DMS79 (cell line): ENCODE data around the gene ZNF557.
"Not testable (repeated sequence)": the region's sequence is repeated elsewhere in the genome, so short reads cannot be mapped to it uniquely, and the experiment has no call there.

Source experiments
- DNase-seq: peaks from one replicate; lab custom pipeline; 2025; lab: John Stamatoyannopoulos, UW

The ZNF557 gene

DNA sequence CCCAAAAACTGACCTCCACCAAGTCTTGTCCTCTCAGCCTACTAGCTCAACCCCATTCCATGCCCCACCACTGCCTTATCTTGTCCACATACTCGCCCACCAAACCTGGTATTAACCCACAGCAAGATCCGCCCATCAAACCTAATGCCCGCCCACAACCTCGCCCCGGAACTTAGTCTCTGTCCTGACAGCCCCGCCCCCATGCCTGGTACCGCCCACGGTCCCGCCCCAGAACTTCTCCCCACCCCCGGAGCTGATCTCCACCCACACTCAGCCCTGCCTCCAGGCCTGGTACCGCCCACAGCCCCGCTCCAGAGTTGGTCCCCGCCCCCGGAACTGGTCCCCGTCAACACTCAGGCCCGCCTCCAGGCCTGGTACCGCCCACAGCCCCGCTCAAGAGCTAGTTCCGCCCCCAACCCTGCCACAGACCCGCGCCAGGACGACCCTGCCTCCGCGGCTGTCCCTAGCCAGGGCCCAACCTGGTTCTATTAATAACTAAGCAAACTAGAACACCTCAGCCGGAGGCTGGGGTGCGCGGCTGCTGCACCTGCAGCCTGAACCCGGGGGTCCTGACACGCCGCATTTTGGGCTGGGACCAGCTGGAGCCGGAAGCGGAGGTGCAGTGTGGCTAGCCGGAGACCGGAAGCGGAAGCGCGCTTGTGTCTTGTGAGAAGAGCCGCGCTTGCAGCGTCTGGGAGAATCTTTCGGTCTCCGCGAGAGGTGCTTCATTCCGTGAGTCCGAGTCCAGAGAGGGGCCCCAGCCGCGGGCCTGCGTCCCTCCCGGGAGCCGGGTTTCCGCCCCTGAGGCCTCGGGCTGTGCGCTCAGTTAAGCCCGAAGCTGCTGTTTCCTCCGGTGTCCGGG is at the start of gene ZNF557:
ZNF557 (plus strand) TSS at position 662 of the 862 bp plus-strand sequence. CDS start 5,372 bp downstream, outside the sequence.
- DNase-seq, result peak; percentile 88

DNA sequence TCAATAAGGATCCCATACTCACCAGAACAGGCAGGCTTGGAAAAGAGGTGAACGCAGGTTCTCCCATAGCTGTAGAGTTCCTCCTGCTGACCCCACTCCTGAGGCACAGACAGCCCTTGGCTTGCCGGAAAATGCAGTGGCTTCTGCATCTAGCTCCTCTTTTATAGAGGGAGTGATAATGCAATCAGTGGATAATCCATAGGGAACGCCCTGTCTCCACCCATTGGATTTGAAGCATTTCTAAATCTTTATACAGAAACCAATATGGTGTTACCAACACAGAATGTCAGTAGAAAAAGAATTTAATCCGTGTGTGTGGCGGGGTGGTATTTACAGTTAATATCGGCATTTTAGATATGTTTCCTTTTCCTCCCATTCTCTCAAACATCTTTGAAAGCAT is 48.2 kb upstream of the ZNF557 start, which contains the start of gene MBD3L2B:
MBD3L2B (minus strand) TSS at position 101 of the 400 bp plus-strand sequence; CDS start at position 67, 34 bp downstream.
- DNase-seq, result not testable (repeated sequence)

DNA sequence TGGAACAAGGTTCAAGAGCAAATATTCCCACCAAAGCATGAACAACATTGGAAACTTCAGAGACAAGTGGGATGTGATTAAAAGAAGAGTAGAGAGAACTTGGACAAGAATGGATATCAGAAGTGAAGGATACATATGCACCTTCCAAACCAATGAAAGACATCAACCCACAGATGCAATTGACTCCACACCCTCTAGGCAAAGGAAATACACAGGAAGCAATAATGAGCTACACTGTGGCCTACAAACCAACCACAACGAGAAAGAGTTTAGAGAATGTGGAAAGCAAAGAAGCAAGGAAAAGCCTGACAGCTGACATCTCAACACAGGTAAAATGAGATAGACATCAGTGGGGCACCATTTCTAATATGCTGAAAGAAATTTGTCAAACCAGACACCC is 40.7 kb upstream of the ZNF557 start:
- DNase-seq, result not testable (repeated sequence)

DNA sequence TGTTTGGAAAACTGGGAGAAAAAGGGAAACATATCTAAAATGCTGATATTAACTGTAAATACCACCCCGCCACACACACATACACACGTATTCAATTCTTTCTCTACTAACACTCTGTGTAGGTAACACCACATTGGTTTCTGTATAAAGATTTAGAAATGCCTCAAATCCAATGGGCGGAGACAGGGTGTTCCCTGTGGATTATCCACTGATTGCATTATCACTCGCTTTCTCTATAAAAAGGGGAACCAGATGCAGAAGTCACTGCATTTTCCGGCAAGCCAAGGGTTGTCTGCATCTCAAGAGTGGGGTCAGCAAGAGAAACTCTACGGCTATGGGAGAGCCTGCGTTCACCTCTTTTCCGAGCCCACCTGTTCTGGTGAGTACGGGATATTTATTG is 39.2 kb upstream of the ZNF557 start, which contains the start of gene MBD3L5:
MBD3L5 (plus strand) TSS at position 301 of the 400 bp plus-strand sequence; CDS start at position 335, 34 bp downstream.
- not testable (repeated sequence) for DNase-seq

DNA sequence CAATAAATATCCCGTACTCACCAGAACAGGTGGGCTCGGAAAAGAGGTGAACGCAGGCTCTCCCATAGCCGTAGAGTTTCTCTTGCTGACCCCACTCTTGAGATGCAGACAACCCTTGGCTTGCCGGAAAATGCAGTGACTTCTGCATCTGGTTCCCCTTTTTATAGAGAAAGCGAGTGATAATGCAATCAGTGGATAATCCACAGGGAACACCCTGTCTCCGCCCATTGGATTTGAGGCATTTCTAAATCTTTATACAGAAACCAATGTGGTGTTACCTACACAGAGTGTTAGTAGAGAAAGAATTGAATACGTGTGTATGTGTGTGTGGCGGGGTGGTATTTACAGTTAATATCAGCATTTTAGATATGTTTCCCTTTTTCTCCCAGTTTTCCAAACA is 29.4 kb upstream of the ZNF557 start, which contains the start of gene MBD3L4:
MBD3L4 (minus strand) TSS at position 101 of the 400 bp plus-strand sequence; CDS start at position 66, 35 bp downstream.
- not testable (repeated sequence) for DNase-seq

DNA sequence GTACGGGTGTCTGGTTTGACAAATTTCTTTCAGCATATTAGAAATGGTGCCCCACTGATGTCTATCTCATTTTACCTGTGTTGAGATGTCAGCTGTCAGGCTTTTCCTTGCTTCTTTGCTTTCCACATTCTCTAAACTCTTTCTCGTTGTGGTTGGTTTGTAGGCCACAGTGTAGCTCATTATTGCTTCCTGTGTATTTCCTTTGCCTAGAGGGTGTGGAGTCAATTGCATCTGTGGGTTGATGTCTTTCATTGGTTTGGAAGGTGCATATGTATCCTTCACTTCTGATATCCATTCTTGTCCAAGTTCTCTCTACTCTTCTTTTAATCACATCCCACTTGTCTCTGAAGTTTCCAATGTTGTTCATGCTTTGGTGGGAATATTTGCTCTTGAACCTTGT is 27.9 kb upstream of the ZNF557 start:
- DNase-seq, result not testable (repeated sequence)

DNA sequence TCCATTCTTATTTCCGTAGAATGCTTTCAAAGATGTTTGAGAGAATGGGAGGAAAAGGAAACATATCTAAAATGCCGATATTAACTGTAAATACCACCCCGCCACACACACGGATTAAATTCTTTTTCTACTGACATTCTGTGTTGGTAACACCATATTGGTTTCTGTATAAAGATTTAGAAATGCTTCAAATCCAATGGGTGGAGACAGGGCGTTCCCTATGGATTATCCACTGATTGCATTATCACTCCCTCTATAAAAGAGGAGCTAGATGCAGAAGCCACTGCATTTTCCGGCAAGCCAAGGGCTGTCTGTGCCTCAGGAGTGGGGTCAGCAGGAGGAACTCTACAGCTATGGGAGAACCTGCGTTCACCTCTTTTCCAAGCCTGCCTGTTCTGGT is 20.5 kb upstream of the ZNF557 start, which contains the start of gene MBD3L2:
MBD3L2 (plus strand) TSS at position 301 of the 400 bp plus-strand sequence; CDS start at position 354, 53 bp downstream.
- not testable (repeated sequence) for DNase-seq

DNA sequence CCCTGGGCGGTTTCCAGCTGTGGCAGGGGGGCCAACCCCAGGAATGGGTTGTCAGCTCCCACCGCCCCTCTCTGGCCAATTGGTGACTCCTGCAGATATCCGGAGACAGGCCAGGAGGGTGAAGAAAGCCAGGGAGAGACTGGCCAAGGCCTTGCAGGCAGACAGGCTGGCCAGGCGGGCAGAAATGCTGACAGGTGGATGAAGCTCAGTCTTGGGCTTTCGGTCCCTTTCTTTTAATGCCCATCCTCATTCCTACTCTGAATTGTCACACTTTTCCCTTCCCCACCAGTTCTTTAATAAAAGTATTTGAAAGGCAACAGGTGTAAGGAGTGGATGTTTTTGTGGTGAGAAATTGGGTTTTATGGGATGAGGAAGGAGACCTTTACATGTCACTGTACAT is 18.1 kb upstream of the ZNF557 start:
- DNase-seq, result not testable (repeated sequence)

DNA sequence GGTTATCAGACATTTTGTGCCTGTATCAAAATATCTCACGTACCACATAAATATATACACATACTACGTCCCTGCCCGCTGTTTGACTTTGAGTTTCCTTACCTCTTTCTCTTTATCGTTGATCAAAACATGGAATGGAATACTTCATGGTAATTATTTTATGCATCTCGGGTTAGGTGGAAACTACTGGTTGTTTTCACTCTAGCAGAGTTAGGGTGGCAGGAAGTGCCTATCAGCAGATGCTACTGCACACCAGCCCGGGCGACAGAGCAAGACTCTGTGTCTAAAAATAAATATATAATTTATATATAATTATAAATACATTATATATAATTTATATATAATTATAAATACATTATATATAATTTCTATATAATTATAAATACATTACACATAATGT is 16.6 kb upstream of the ZNF557 start:
- DNase-seq, result not testable (repeated sequence)

DNA sequence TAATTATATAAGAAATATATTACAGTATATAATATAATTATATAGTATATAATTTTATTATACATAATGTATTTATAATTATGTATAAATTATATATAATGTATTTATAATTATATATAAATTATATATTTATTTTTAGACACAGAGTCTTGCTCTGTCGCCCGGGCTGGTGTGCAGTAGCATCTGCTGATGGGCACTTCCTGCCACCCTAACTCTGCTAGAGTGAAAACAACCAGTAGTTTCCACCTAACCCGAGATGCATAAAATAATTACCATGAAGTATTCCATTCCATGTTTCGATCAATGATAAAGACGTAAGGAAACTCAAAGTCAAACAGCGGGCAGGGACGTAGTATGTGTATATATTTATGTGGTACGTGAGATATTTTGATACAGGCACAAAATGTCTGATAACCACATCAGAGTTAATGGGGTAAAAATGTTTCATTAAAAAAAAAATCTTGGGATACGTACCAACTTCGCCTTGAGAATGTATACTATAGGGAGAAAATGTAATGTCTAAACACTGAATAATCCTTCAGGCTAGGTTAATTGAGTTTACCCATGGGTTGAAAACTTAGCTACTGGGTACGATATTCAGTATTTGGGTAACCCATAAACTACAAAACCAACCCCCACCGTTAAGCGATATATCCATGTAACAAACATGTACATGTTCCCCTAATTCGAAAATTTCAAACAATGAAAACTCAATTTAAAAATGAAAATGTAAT is 14.7 kb upstream of the ZNF557 start:
- DNase-seq, result not testable (repeated sequence)

DNA sequence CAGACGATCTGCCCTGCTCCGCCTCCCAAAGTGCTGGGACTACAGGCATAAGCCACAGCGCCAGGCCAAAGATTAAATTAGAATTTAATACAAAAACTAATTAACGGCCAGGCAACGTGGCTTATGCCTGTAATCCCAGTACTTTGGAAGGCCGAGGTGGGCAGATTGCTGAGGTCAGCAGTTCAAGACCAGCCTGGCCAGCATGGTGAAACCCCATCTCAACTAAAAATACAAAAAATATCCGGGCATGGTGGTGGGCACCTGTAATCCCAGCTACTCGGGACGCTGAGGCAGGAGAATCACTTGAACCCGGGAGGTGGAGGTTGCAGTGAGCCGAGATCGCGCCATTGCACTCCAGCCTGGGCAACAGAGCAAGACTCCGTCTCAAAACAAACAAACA is 13.8 kb upstream of the ZNF557 start:
- DNase-seq, result not testable (repeated sequence)

DNA sequence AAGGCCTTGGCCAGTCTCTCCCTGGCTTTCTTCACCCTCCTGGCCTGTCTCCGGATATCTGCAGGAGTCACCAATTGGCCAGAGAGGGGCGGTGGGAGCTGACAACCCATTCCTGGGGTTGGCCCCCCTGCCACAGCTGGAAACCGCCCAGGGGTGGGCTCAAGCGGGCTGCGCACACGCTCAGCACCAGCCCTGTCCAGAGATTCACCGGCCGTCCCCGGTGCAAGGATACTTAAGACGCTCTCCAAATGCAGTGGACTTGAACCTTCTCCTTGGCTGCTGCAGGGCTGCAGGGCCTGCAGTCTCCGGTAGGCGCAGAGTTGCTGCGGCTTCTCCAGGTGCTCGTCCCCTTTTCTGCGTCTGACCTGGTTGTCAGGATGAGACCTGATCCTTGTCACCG is 13.1 kb upstream of the ZNF557 start:
- DNase-seq, result not testable (repeated sequence)

DNA sequence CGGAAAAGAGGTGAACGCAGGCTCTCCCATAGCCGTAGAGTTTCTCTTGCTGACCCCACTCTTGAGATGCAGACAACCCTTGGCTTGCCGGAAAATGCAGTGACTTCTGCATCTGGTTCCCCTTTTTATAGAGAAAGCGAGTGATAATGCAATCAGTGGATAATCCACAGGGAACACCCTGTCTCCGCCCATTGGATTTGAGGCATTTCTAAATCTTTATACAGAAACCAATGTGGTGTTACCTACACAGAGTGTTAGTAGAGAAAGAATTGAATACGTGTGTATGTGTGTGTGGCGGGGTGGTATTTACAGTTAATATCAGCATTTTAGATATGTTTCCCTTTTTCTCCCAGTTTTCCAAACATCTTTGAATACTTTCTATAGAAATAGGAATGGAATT is 10.9 kb upstream of the ZNF557 start, which contains the start of gene MBD3L3:
MBD3L3 (minus strand) TSS at position 101 of the 400 bp plus-strand sequence; CDS start at position 30, 71 bp downstream.
- not testable (repeated sequence) for DNase-seq

DNA sequence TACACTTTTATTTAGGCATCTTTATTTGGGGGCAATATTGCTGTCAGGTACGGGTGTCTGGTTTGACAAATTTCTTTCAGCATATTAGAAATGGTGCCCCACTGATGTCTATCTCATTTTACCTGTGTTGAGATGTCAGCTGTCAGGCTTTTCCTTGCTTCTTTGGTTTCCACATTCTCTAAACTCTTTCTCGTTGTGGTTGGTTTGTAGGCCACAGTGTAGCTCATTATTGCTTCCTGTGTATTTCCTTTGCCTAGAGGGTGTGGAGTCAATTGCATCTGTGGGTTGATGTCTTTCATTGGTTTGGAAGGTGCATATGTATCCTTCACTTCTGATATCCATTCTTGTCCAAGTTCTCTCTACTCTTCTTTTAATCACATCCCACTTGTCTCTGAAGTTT is 9.5 kb upstream of the ZNF557 start:
- not testable (repeated sequence) for DNase-seq

DNA sequence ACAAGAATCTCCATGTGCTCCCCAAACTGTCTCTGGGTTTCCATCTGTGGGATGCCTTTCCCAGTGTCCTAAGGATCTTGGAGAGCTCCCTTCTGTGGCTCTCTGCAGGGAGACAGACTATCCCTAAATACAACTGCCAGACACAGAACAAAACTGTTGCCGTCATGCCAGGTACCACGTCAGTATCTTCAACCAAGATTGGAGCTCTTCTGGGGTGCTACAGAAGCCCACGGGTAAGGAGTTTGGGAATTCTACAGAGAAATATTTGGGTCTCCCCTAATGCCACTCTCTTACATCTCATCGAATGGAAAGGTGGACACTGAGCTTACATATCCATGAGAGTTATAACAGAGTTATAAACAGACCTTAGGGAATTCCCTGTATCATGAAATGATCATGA is 6.2 kb upstream of the ZNF557 start:
- DNase-seq, result no peak

DNA sequence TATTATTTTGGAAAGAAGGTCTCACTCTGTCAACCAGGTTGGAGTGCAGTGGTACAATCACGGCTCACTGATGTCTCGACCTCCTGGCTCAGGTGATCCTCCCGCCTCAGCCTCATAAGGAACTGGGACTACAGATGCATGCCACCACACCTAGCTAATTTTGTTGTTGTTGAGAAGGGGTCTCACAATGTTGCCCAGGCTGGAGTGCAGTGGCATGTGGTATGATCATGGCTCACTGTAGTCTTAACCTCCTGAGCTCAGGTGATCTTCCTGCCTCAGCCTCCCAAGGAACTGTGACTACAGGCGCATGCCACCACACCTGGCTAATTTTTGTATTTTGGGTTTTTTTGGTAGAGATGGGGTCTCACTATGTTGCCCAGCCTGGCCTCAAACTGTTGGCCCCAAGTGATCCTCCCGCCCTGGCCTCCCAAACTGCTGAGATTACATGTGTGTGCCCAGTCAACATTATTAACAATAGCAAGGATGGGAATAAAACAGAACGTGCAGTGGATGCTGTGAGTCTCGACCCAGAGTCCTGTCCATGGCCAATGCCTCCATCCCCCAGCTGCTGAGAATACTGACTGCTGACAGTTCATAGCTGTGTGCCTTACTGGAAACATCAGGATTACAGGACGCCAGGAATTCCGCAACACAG is 5.6 kb upstream of the ZNF557 start:
- no peak for DNase-seq

DNA sequence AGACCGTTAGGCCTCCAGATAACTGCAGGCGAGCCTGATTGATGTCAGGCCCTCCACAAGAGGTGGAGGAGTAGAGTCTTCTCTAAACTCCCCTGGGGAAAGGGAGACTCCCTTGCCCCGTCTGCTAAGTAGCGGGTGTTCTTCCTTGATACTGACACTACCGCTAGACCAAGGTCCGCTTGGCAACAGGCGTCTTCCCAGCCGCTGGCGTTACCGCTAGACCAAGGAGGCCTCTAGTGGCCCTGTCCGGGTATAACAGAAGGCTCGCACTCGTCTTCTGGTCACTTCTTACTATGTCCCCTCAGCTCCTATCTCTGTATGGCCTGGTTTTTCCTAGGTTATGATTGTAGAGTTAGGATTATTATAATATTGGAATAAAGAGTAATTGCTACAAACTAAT is 2.4 kb upstream of the ZNF557 start:
- not testable (repeated sequence) for DNase-seq

DNA sequence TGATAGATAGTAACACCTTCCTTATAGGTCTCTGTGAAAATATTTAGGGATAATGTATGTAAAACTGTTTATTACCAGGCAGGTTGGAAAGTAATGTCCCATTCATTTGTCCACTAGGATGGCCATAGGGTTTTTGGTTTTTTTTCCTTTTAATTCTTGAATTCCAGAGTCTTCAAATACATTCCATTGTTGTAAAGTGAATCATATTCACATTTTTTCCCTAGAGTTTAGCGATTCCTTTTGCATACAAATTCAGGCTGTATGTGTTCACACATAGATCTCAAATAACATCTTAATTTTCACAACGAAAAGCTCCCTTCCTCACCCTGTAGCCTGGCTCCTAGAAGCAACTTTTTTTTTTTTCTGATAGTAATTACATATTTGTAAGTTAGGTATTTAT is 1.8 kb upstream of the ZNF557 start:
- DNase-seq, result no peak

DNA sequence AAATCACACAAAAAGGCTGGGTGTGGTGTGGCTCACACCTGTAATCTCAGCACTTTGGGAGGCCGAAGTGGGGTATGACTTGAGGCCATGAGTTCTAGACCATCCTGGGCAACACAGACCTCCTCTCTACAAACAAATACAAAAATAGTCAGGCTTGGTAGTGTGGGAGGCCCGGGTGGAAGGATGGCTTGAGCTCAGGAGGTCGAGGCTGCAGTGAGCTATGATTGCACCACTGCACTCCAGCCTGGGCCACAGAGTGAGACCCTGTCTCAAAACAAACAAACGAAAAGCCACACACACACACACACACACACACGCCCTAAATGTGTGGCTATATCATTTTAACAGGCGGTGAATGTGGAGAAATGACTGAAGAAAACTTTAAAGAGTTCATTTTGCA is 904 bp upstream of the ZNF557 start:
- no peak for DNase-seq

DNA sequence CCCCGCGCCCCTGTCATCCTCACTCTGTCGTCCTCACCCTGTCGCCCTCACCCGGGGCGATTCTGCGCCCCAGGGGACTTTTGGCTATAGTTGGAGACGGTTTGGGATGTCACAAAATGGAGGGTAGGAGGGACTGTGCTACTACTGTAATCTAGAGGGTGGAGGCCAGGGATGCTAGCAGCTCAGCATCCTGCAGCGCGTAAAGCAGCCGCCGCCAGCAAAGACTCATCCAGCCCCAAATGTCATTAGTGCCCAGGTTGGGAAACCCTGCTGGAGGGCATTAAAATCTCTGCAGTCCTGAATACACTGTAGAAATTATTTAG is 362 bp downstream of the ZNF557 start:
- DNase-seq, result no peak

DNA sequence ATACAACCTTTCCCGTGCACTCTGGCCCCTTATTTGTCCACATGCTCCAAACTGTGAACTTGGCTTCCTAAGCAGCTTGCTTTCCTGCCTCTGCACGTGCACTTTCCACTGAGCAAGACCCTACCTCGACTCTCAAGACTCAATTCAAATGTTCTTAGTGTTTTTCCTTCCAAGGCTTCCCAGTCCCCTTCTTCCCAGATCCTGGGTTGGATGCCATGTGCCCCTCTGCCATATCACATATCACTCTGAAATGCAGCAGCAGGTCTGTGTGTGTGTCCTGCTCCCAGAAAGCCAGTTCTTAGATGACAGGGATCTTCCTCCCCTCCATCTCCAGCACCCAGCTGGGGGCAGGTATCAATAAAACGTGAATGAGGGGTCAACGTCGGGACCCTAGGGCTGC is 3.0 kb downstream of the ZNF557 start:
- no peak for DNase-seq

DNA sequence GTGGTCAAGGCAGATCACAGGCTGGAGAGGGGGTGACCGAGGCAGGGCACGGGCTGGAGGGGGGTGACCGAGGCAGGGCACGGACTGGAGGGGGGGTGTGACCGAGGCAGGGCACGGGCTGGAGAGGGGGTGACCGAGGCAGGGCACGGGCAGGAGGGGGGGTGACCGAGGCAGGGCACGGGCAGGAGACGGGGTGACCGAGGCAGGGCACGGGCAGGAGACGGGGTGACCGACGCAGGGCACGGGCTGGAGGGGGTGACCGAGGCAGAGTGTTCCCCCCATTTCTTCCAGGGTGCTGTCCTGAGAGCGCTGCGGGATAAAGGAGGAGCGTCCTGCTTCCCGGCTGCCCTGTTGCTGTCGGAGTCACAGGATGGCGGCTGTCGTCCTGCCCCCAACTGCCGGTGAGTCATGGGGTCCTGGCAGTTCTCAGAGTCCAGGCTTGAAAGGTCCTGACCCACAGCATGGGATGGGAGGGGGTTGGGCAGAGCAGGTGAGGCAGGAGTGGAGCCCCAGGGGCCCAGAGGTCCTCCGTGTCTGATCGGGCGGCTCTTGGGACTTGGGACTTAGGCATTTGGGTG is 5.3 kb downstream of the ZNF557 start:
- DNase-seq, result no peak
